ENCODE measurements around the gene NEU3. TPM values are rescaled to one million over a fixed set of nuclear protein-coding genes. Genes with fewer than 3 reads are reported as not detected.

Gene NEU3
- total and polyA plus RNA-seq, 2 of the 13 experiments (the other 11 are each of a cell fraction or from before 2014, with no cell fraction given) = 6.3 to 15.3 TPM

- TF ChIP-seq ZNF605 (CRISPR knock-in tag; IDR thresholded peaks at IDR 0.05) (peak; percentile 5; the same call in 1 of the 2 replicates), ZNF124 (CRISPR knock-in tag; IDR thresholded peaks at IDR 0.05) (no peak), ZNF558 (CRISPR knock-in tag; IDR thresholded peaks at IDR 0.05; ENCODE audit: borderline replicate concordance) (no peak), ZKSCAN5 (CRISPR knock-in tag; IDR thresholded peaks at IDR 0.05) (no peak), FLYWCH1 (CRISPR knock-in tag; IDR thresholded peaks at IDR 0.05) (no peak), SCMH1 (CRISPR knock-in tag; IDR thresholded peaks at IDR 0.05; ENCODE audit: borderline replicate concordance) (no peak), ZNF121 (CRISPR knock-in tag; IDR thresholded peaks at IDR 0.05) (no peak), JUNB (CRISPR knock-in tag; IDR thresholded peaks at IDR 0.05; ENCODE audit: borderline replicate concordance) (no peak), FOXO1 (CRISPR knock-in tag; IDR thresholded peaks at IDR 0.05) (no peak), ZNF792 (CRISPR knock-in tag; IDR thresholded peaks at IDR 0.05) (no peak), ZSCAN25 (CRISPR knock-in tag; IDR thresholded peaks at IDR 0.05) (no peak), ELK4 (CRISPR knock-in tag; IDR thresholded peaks at IDR 0.05; ENCODE audit: borderline replicate concordance) (no peak), ZNF607 (CRISPR knock-in tag; IDR thresholded peaks at IDR 0.05; ENCODE audit: borderline replicate concordance) (no peak), ZNF501 (CRISPR knock-in tag; IDR thresholded peaks at IDR 0.05) (peak; percentile 12), BORCS8-MEF2B (CRISPR knock-in tag; IDR thresholded peaks at IDR 0.05) (peak; percentile 12; the same call in 1 of the 2 replicates), NFRKB (IDR thresholded peaks at IDR 0.05) (no peak), DRAP1 (CRISPR knock-in tag; IDR thresholded peaks at IDR 0.05) (no peak), DDIT3 (CRISPR knock-in tag; IDR thresholded peaks at IDR 0.05) (peak; percentile 46; the same call in 1 of the 2 replicates), XBP1 (CRISPR knock-in tag; IDR thresholded peaks at IDR 0.05) (no peak), MATR3 (CRISPR knock-in tag; IDR thresholded peaks at IDR 0.05) (no peak), IRX3 (CRISPR knock-in tag; IDR thresholded peaks at IDR 0.05; ENCODE audit: borderline replicate concordance, low read depth) (no peak), CTCF (CRISPR knock-in tag; IDR thresholded peaks at IDR 0.05) (no peak), HOXA5 (CRISPR knock-in tag; IDR thresholded peaks at IDR 0.05) (peak; percentile 1; the same call in 1 of the 2 replicates), ZNF468 (CRISPR knock-in tag; IDR thresholded peaks at IDR 0.05) (0 out of 2 replicates have a peak, but pooled peaks have one; percentile 19), ERF (CRISPR knock-in tag; IDR thresholded peaks at IDR 0.05) (no peak), CENPX (CRISPR knock-in tag; IDR thresholded peaks at IDR 0.05) (no peak), ZNF800 (CRISPR knock-in tag; IDR thresholded peaks at IDR 0.05) (0 out of 2 replicates have a peak, but pooled peaks have one; percentile 43), MEIS2 (CRISPR knock-in tag; IDR thresholded peaks at IDR 0.05) (no peak), ZNF253 (CRISPR knock-in tag; IDR thresholded peaks at IDR 0.05; ENCODE audit: borderline replicate concordance) (0 out of 2 replicates have a peak, but pooled peaks have one; percentile 23)
Measured at GRCh38 chr11:74989260-74989638, 516 bp downstream of the NEU3 start (continued).
